Subcutaneous adipose tissue (tissue), 4 donors: ENCODE data around the gene NOM1. TPM values are rescaled to one million over a fixed set of nuclear protein-coding genes. Genes with fewer than 3 reads are reported as not detected.

Source experiments
- total RNA-seq, 4 donors: library from RNA; depleted of rRNA; stranded (reverse); fragments of >200 nt; gene quantifications; one replicate each; pipeline ENCODE4 v1.1.0, GENCODE V29; 2016
- TF ChIP-seq, protein P1 (sequence below): fragments of 450-650 bp; IDR thresholded peaks from one replicate; pipeline ENCODE4 v1.5.1; 2016; ENCODE audit warnings: low read depth, mild to moderate bottlenecking, control low read depth, antibody characterized with exemption, moderate library complexity

Gene NOM1
- total RNA-seq, 4 donors from 2014 or later: 12.7 to 25.1 (median 18.7) TPM

DNA sequence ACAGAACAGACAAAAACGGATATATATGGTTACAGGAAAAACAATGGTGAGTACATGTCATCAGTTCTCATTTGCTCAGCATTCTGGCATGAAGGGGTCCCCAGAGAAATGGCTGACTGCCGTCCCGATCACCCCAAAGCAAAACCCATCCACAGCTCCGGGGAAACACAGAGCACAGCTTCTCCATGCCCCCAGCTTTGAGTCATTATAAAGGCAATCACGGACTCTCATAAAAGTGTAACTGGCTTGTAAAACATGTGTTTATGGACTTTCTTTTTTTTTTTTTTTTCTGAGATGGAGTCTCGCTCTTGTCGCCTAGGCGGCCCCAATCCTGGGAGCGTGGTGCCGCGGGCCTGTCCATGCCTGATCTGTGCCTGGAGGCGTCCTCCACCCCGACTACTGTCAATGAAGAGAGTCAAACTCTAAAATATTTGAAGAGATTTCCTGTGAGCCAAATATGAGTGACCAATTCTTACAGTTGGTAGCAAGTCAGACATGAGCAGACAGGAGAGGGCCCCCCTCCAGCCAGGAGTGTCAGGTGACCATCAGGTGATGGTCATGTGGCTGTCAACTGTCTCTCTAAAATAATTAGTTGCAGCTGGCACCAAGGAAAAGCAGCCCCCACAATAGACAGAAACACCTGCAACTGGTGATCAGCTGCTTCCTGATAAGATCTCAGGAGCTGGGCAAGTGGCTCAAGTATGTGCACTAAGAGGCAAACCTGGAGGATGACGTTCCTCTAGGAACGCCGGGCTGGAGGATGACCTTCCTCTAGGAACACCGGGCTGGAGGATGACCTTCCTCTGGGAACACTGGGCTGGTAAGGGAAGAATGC, 21.7 kb upstream of the NOM1 start:
- TF ChIP-seq, protein P1, sequence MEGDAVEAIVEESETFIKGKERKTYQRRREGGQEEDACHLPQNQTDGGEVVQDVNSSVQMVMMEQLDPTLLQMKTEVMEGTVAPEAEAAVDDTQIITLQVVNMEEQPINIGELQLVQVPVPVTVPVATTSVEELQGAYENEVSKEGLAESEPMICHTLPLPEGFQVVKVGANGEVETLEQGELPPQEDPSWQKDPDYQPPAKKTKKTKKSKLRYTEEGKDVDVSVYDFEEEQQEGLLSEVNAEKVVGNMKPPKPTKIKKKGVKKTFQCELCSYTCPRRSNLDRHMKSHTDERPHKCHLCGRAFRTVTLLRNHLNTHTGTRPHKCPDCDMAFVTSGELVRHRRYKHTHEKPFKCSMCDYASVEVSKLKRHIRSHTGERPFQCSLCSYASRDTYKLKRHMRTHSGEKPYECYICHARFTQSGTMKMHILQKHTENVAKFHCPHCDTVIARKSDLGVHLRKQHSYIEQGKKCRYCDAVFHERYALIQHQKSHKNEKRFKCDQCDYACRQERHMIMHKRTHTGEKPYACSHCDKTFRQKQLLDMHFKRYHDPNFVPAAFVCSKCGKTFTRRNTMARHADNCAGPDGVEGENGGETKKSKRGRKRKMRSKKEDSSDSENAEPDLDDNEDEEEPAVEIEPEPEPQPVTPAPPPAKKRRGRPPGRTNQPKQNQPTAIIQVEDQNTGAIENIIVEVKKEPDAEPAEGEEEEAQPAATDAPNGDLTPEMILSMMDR: no peak

DNA sequence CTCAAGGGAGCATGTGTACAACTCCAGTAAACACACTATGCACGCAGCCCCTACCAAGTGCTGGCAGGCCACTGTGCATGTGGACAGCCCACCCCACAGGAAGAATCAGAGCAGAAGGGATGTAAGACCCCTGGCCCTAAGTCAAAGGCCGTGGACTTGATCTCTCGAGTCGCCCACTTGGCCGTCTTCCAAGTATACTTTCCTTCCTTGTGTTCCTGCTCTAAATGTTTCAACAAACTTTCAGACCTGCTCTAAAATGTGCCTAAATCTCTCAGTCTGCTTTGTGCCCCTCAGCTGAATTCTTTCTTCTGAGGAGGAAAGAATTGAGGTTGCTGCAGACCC, 21.1 kb upstream of the NOM1 start:
- TF ChIP-seq, protein P1: no peak

DNA sequence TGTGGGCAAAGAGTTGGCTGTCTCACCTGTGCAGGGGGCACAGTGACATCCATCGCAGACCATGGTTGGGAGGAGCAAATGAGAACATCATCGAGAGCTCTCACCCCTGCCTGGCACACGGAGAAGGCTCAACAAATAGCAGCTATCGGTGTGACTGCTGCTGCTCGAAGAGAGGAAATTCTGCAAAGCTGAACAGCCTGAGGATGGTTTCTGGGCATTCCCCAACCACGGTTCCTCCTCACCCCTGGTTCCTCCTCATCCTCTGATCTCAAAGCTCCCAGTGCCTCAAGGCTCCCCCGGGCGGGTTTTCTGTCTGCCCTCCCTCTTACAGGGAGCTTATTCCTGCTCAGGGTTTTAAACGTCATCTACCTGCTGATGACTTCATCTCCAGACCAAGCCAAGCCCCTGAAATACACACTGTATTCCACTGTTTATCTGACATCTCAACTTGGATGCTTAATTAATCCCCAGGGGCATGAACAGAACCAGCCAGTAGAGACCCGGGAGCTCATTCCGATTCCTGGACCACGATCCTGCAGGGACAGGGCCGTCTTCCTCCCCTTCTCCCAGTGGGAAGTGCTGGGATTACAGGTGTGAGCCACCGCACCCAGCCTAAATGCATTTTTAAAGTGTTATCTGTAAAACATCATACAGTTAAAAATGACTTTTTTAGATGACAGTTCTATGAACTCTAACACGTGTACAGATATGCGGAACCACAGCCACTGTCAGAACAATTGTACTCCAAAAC, 19.5 kb upstream of the NOM1 start:
- TF ChIP-seq, protein P1: no peak

DNA sequence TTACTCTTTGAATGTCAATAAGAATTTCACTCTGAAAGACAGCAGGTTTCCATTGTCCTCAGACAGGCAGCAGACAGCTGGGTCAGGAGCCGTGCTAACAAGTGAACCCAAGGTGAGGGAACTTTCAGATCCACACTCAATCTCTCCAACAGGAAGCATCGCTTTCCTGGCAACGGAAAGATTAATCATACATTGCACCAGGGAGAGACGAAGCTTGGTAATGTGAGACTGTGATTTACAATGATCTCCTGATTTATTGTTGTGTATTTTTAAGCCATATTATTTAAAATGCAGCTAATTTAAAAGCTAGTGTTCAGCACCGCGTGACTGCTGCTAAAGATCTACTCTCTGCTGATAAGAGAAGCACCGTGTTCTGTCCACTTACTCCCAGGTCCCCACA, 17.5 kb upstream of the NOM1 start:
- TF ChIP-seq, protein P1: no peak

DNA sequence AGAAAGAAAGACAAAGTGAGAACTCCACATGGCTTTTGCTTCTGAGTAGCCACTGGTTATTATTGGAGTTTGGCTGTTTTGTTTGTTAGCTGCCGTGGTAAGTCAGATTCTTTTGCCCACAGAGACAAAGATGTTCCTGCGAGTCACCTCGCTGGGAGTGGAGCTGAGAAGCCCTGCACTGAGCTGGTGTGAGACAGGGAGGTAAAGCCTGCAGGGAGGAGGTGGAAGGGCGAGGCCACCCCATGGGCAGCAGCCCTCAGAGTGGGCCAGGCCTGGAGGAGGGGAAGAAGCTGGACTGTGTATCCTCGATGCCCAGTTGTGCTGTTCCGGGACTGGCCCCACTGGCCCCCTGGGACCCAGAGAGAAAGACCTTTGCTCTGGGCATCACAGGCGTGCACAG, 14.3 kb upstream of the NOM1 start:
- TF ChIP-seq, protein P1: no peak

DNA sequence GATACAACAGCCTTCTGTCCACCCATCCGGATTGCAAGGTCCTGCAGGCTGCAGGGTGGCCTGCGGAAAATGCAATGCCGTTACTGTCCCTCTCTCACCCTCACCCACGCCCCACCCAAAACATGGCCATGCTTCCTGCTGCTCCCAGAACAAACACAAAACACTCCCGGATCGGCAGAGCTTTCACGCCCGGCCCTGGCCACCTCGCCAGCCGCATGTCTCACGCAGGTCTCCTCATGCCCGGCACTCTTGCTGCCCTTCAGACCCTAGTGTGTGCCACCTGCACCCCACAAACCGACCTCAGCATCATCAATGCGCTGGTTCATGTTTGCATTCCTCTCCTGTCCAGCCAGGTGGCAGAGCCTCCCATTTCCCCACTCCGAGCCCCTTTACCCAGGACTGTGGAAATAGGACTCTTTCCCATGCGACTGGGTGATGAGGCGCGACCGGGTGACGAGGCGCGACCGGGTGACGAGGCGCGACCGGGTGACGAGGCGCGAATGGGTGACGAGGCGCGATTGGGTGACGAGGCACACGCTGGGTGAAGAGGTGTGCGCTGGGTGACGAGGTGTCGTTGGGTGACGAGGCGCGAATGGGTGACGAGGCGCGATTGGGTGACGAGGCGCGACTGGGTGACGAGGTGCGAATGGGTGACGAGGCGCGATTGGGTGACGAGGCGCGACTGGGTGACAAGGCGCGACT, 8.9 kb upstream of the NOM1 start:
- TF ChIP-seq, protein P1: no peak
